Urinary bladder (tissue), 4 donors: Measurements from ENCODE around the gene IZUMO4. TPM values are rescaled to one million over a fixed set of nuclear protein-coding genes. Genes with fewer than 3 reads are reported as not detected.

ENCODE experiments used
- DNase-seq: peaks from one replicate; pipeline ENCODE4 v3.0.0-alpha.2; 2015; ENCODE audit errors: extremely low spot score
- H3K27ac ChIP-seq: one replicate; pipeline ENCODE4 v1.5.1; 2013; ENCODE audit warnings: low read depth, mild to moderate bottlenecking, moderate library complexity
- H3K36me3 ChIP-seq: one replicate; pipeline ENCODE4 v1.6.1; 2013; ENCODE audit warnings: mild to moderate bottlenecking, moderate library complexity; ENCODE audit not compliant: insufficient read depth
- H3K4me1 ChIP-seq: one replicate; pipeline ENCODE4 v1.6.1; 2013; ENCODE audit warnings: mild to moderate bottlenecking, moderate library complexity; ENCODE audit not compliant: insufficient read depth
- H3K4me3 ChIP-seq: one replicate; pipeline ENCODE4 v1.5.1; 2013; ENCODE audit warnings: low read depth, low read length
- WGBS: extraction: QIAGEN DNeasy Blood & Tissue Kit; methylation state at CpG from one replicate; pipeline ENCODE4 v1.1.7; 2013; 5-methylcytosine and 5-hydroxymethylcytosine counted together
- polyA plus RNA-seq: library from polyadenylated mRNA; stranded (reverse); fragments of 200-250 nt; gene quantifications from one replicate; pipeline ENCODE4 v1.2.3, GENCODE V29; 2013
- total RNA-seq: library from RNA; depleted of rRNA; stranded (reverse); fragments of >200 nt; gene quantifications from one replicate; pipeline ENCODE4 v1.2.3, GENCODE V29; 2014
- donor health status: healthy with polysubstance abuse.
- donor health status: healthy.

The IZUMO4 gene
- total and polyA plus RNA-seq, 2 donors = 1.5 to 9.2 TPM

- H3K4me3 ChIP-seq = no peak overlapping the region
- H3K36me3 ChIP-seq = no peaks in the 10 kb centered on the region
- WGBS = 70% methylated on average over 8 of the region's 8 CpGs
- peaks cover 6% of the 10 kb centered on the region for H3K4me1 ChIP-seq
- no peak for DNase-seq
- peak overlapping the region; percentile 74 for H3K27ac ChIP-seq
Observed at GRCh38 chr19:2054763-2055162, 42.0 kb upstream of the IZUMO4 start.

- DNase-seq = peak; percentile 65
- WGBS = 23% methylated on average over 22 of the region's 22 CpGs
- H3K4me3 ChIP-seq = peak overlapping the region; percentile 38
- H3K4me1 ChIP-seq = peaks cover 6% of the 10 kb centered on the region
- no peaks in the 10 kb centered on the region for H3K36me3 ChIP-seq
- peak overlapping the region; percentile 97 for H3K27ac ChIP-seq
Observed at GRCh38 chr19:2055931-2056836, 40.5 kb upstream of the IZUMO4 start.

GRCh38 chr19:2056837-2057192 lies 39.9 kb upstream of the IZUMO4 start:
- H3K4me1 ChIP-seq = peaks cover 6% of the 10 kb centered on the region
- no peak for DNase-seq

GRCh38 chr19:2057484-2058469 lies 38.9 kb upstream of the IZUMO4 start:
- Histone ChIP-seq H3K4me1 (peaks cover 6% of the 10 kb centered on the region), H3K36me3 (no peaks in the 10 kb centered on the region), H3K27ac (peak overlapping the region; percentile 68), H3K4me3 (no peak overlapping the region)
- DNase-seq = no peak
- 78% methylated on average over 23 of the region's 23 CpGs for WGBS

More at GRCh38 chr19:2056837-2057192, 39.9 kb upstream of the IZUMO4 start:
- H3K36me3 ChIP-seq = no peaks in the 10 kb centered on the region
- 42% methylated on average over 5 of the region's 5 CpGs for WGBS
- H3K27ac ChIP-seq = peak overlapping the region; percentile 86
- H3K4me3 ChIP-seq = no peak overlapping the region

GRCh38 chr19:2058570-2059421 lies 37.9 kb upstream of the IZUMO4 start:
- WGBS = 87% methylated on average over 27 of the region's 27 CpGs
- Histone ChIP-seq H3K4me1 (peaks cover 6% of the 10 kb centered on the region), H3K4me3 (no peak overlapping the region), H3K36me3 (no peaks in the 10 kb centered on the region), H3K27ac (peak overlapping the region; percentile 99)
- DNase-seq = no peak

- Histone ChIP-seq H3K27ac (peak overlapping the region; percentile 99), H3K4me3 (no peak overlapping the region), H3K4me1 (peaks cover 6% of the 10 kb centered on the region), H3K36me3 (no peaks in the 10 kb centered on the region)
- 41% methylated on average over 24 of the region's 24 CpGs for WGBS
- DNase-seq = no peak
Observed at GRCh38 chr19:2059422-2060201, 37.1 kb upstream of the IZUMO4 start.

- Histone ChIP-seq H3K4me3 (peak overlapping the region; percentile 54), H3K36me3 (no peaks in the 10 kb centered on the region), H3K27ac (peak overlapping the region; percentile 99), H3K4me1 (peaks cover 6% of the 10 kb centered on the region)
- WGBS = under 1% methylated on average over 55 of the region's 55 CpGs
- no peak for DNase-seq
Observed at GRCh38 chr19:2060884-2061494, 35.7 kb upstream of the IZUMO4 start.

- peak; percentile 96 for DNase-seq
Observed at GRCh38 chr19:2061495-2062388, 35.0 kb upstream of the IZUMO4 start.

GRCh38 chr19:2062389-2062729 lies 34.4 kb upstream of the IZUMO4 start:
- DNase-seq = no peak
- no peak overlapping the region for H3K27ac ChIP-seq
- no peaks in the 10 kb centered on the region for H3K36me3 ChIP-seq
- 61% methylated on average over 10 of the region's 10 CpGs for WGBS
- H3K4me1 ChIP-seq = peaks cover 4% of the 10 kb centered on the region
- H3K4me3 ChIP-seq = peak overlapping the region; percentile 46

More at GRCh38 chr19:2061495-2062388, 35.0 kb upstream of the IZUMO4 start:
- peaks cover 6% of the 10 kb centered on the region for H3K4me1 ChIP-seq
- peak overlapping the region; percentile 99 for H3K27ac ChIP-seq
- 2% methylated on average over 50 of the region's 50 CpGs for WGBS
- peak overlapping the region; percentile 46 for H3K4me3 ChIP-seq
- no peaks in the 10 kb centered on the region for H3K36me3 ChIP-seq

- Histone ChIP-seq H3K36me3 (no peaks in the 10 kb centered on the region), H3K4me3 (no peak overlapping the region), H3K4me1 (peaks cover 4% of the 10 kb centered on the region), H3K27ac (no peak overlapping the region)
- no peak for DNase-seq
- WGBS = 86% methylated on average over 9 of the region's 9 CpGs
Observed at GRCh38 chr19:2062770-2063169, 33.9 kb upstream of the IZUMO4 start.

GRCh38 chr19:2063824-2064223 lies 32.9 kb upstream of the IZUMO4 start:
- Histone ChIP-seq H3K4me1 (peaks cover 3% of the 10 kb centered on the region), H3K27ac (no peak overlapping the region)

More at GRCh38 chr19:2063824-2064223, 32.9 kb upstream of the IZUMO4 start:
- DNase-seq = no peak
- H3K36me3 ChIP-seq = no peaks in the 10 kb centered on the region
- WGBS = 83% methylated on average over 8 of the region's 8 CpGs
- no peak overlapping the region for H3K4me3 ChIP-seq
